GM12873 (cell line): Measurements from ENCODE around the gene HRH1.

Experiments used
- CTCF ChIP-seq: IDR thresholded peaks from 2 replicates; pipeline ENCODE4 v1.5.1; 2012; ENCODE audit warnings: low read depth, mild to moderate bottlenecking, moderate library complexity, low read length, control low read depth; ENCODE audit not compliant: insufficient read depth; ENCODE audit errors: missing control alignments

HRH1 gene

GRCh38 chr3:11168406-11168805 is 14.1 kb downstream of the HRH1 start:
- no peak for TF ChIP-seq CTCF

- TF ChIP-seq CTCF = no peak
Measured at GRCh38 chr3:11168881-11169805, 14.8 kb downstream of the HRH1 start.

GRCh38 chr3:11170052-11170770 is 15.9 kb downstream of the HRH1 start:
- TF ChIP-seq CTCF = no peak

- no peak for TF ChIP-seq CTCF
Measured at GRCh38 chr3:11172096-11172690, 17.9 kb downstream of the HRH1 start.

GRCh38 chr3:11173828-11174465 is 19.7 kb downstream of the HRH1 start:
- TF ChIP-seq CTCF = no peak

- TF ChIP-seq CTCF = no peak
Measured at GRCh38 chr3:11178421-11178820, 24.1 kb downstream of the HRH1 start.
